SK-MEL-5 (cell line): ENCODE results near the gene RGMB. TPM values are rescaled to one million over a fixed set of nuclear protein-coding genes. Genes with fewer than 3 reads are reported as not detected.

ENCODE experiments used
- DNase-seq: peaks from one replicate; pipeline ENCODE4 v3.0.0-alpha.2; 2016; ENCODE audit warnings: low read depth, low spot score
- in situ Hi-C: cut with HindIII; loops from 2 replicates; pipeline ENCODE4 v1.10.0; 2016; ENCODE audit warnings: low sequenced_read_pairs, high pct_unique_total_duplicates, low pct_unique_long_range_greater_than_20kb
- total RNA-seq: library from RNA; depleted of rRNA; stranded (reverse); fragments of >200 nt; shearing (Covaris generic); gene quantifications from 2 replicates; pipeline ENCODE4 v1.2.3, GENCODE V29; 2014

RGMB gene
- total RNA-seq, 1 experiment from 2014 or later = 18.3 TPM

DNA sequence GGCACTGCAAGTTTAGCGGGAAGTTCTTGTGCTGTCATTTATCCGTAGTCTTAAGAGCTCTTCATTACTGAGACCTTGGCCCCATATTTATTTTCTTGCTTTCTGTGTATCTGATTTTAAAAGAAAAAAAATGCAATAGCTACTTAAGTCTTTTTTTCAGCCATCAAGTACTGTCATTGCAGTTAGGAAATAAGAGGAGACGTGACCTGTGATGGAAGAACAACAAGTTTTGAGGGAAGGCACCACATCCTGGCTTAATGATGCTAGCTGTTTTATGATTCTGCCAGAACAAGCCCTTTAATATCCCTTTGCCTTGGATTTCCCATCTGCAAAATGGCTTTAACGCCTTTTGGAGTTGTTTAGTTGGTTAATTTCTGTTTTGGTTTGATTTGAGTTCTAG lies 3.8 kb downstream of the RGMB start:
- in situ Hi-C loops = no loop called here
- no peak for DNase-seq

DNA sequence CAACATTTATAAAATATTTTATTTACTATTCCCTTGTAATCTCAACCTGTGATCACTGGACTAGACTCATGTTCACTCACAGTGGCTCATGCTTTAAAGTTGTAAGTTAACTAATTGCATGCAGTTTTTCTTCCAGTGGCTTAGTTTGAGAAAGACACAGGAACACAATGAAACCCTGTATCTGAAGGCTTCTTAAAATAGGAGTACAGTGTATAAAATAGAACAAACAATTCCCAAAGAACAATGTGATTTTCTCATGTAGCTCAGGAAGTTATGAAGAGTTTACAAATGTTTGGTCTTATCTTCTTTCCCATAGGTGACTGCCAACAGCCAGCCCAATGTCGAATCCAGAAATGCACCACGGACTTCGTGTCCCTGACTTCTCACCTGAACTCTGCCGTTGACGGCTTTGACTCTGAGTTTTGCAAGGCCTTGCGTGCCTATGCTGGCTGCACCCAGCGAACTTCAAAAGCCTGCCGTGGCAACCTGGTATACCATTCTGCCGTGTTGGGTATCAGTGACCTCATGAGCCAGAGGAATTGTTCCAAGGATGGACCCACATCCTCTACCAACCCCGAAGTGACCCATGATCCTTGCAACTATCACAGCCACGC lies 5.9 kb downstream of the RGMB start:
- DNase-seq = no peak
- in situ Hi-C loops = no loop called here

DNA sequence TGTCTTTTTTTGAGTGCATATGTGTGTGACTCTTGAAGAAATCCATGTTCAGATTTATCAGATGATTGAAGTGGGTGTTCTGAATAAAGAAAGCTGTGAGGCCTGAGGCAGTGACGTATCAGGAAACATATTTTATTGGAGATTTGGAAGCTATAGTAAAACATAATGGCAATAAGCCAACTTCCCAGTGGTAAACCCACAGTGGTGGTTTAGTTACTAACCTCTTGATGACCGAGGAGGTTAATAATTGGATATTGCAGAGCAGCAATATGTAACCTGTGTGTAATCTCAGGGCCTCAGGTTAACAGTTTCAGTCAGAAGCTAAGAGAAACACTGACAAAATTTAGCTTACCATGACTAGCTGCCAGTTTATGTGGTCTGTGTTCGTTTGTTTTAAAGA lies 6.9 kb downstream of the RGMB start:
- in situ Hi-C loops = no loop called here
- DNase-seq = no peak

DNA sequence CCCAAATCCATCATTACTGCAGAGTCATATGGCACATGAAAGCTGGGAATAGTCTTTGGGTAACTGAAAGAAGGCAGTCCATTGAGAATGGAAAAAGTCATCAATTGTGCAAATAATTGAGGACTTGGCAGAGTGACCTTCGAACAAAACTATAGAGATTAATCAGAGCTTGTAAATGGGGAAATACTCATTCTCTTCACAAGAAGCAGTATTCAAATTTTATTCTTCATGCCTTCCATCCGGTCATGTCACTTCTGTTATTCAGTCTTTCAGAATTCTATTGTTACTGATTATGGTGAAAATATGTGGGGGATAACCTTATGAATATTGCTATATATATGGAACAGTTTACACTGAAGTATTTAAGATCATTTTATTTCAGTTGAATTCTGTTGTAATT lies 8.1 kb downstream of the RGMB start:
- DNase-seq = no peak
- in situ Hi-C loops = no loop called here

DNA sequence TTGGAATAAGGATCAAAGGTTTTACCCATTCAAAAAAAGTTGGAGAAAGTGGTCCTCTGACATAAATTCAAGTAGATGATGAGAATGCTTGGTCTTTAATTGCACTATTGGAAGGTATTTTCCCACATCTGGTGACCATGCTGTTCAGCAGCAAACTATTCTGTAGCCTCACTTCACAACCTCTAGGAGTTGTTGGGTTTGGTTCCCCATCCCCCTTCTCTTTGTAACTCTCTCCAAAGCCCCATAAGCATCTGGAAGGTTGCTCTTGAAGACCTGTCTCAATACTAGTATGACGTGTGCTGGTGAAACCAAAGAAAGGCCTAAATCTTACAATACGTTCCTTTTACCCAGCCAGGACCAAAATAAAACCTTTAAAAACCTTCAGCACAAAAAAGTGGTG lies 8.5 kb downstream of the RGMB start:
- no peak for DNase-seq
- in situ Hi-C loops = no loop called here

DNA sequence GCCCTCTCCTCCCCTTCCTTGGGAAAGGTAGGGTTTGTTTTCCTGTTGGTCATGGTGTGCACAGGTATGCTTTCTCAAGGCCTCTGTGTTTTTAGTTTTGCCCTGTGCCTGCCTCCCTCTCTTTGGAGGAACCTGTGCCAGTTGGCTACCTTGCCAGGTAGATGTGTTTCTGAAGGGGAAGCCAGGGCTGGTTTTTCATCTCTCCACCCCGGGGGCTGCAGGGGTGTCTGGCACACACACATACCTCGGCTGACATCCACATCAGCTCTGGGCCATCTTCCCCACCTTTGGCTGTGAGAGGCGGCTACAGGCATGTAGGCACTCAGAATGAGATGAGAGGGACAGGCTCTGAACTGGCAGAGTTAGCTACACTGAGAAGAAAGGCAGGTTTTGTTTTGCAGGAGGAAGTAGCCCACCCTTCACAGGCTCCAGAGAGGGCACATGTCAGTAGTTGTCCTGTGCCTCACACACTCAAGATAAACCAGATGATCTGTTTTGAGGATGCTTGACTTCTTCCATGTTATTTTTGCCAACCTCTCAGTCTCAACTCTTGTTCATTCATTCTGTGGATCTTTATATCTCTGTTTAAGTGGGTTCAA lies 9.7 kb downstream of the RGMB start:
- in situ Hi-C loops = no loop called here
- peak; percentile 67 for DNase-seq

DNA sequence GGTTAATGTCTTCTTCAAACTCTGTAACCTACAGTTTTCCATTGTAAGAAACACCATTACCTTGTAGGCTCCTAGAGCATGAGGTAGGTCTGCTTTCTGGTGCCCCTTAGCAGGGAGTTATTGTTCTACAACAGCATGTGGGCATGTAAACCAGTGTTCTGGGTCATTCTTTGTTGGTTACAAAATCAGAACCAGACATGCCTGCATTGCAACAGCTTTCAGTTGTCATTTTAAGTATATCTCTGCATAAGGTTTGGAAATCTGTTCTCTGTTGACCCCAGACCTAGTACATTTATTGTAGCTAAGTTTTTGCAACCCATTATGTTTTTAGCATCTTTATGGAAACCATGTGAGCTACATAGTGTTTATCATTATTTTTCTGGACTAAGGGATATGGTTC lies 10.9 kb downstream of the RGMB start:
- in situ Hi-C loops = no loop called here
- no peak for DNase-seq

DNA sequence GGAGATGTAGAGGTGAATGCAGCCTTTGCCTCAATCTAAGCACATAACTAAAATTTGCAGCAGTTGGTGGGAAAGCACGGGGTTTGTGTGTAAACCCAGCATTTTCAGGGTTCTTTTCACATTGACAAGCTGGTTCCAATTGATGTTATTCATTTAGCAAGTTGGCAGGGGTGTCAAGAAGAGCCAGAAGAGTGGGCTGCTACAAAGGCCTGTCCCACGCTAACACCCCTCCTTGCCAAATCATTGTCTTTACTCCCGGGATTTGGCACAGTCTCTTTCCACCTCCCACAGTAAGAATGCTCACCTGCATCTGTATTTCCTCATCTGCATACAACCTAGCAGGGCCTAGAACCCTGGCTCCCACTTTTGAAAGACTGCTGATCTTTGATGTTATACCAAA lies 11.8 kb downstream of the RGMB start:
- no peak for DNase-seq
- in situ Hi-C loops = no loop called here

DNA sequence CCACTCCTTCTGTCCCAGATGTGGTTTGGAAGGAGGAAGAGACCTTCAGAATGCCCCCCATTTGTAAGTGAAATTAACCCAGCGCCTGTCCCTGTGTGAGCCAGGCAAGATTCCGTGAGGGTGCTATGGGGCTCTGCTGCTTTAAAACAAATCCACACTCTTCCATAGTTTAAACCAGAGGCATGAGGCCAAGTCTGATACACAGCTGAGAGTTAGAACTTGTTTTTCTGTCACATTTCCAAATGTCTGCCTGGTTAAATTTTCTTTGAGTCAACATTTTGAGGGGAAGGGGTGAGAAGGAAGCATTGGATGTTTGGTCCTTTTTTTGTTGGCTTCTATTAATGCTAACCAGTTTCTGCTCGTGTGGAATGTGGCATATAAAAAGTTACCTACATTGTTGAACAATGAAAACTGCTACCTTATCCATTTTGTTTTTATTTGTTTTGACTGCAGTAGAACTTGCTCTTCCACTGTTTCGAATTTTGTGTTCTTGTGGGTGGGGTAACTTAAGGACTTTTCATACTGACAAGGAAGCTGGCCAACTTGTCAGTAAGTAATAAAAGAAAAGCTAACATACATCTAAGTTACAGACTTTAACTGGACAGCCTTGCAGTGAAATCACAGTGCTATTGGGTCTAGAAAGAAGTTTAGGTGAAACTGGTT lies 12.9 kb downstream of the RGMB start:
- in situ Hi-C loops = no loop called here
- no peak for DNase-seq

DNA sequence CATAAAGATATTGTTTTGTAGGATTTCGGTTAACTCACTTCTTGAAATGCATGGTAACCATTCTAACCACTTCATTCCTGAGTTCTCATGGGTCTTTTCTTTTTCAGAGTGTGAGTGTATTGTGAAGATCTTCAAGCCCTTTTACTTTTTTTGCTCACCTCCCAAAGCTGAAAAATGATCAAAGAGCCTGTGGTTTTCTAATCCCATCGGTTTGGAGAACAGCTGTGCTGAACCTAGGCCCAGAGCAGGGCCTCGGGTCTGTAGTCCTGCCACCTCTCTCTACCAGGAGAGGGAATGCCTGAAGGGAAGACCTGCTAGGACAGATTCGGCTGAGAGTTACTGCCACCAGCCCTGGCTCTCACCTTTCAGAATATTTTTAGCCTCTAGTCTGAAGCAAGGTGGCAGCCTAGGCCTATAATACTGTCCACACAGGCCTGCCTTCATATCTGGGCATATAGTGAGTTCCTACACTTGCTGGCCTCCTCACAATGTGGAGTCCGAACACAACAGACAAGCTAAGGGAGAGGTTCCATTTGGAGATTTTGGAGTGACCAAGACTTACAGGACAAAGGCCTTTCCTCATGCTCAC lies 13.8 kb downstream of the RGMB start:
- in situ Hi-C loops = no loop called here
- DNase-seq = no peak

DNA sequence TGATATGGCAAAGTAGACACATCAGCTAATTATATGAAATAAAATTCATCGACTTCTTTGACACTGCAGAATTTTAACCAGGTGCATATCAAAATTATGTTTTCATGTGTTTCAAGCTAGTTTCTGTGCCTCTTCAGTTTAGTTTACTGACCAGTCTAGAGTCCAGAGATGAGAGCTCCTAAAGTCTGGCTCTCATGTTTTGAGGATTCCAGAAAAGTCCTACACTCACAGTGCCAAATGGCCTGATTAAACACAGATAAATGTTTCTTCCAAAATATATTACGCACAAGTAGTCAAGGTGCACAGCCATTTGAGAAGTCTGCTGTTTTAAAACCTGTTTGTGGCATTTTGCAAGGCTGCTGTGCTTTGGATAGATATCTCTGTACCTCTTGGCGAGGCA lies 15.6 kb downstream of the RGMB start:
- no peak for DNase-seq
- in situ Hi-C loops = no loop called here

DNA sequence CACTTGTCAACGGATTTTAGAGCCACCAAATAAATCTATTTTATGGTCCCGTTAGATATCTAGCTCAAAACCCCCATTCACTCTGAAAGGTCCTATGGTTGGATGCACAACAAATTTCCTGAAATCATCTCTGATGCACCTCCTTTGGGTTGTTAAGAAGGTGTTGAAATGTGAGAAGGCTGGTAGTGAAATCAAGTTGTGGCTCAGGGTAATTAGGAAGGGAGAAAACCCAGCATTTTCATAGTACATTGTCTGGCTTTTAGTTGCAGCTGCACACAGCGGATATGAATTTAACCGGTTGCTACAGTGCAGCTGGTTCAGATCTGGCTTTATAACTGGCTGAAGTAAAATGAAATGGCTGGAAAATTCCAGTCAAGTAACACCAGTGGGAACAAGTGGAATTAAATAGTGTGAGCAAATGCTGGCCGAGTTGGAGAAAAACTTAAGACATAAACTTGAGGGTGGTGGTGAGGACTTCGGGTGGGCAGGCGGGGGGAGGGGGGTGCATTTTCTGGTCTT lies 17.6 kb downstream of the RGMB start:
- DNase-seq = no peak
- in situ Hi-C loops = no loop called here

DNA sequence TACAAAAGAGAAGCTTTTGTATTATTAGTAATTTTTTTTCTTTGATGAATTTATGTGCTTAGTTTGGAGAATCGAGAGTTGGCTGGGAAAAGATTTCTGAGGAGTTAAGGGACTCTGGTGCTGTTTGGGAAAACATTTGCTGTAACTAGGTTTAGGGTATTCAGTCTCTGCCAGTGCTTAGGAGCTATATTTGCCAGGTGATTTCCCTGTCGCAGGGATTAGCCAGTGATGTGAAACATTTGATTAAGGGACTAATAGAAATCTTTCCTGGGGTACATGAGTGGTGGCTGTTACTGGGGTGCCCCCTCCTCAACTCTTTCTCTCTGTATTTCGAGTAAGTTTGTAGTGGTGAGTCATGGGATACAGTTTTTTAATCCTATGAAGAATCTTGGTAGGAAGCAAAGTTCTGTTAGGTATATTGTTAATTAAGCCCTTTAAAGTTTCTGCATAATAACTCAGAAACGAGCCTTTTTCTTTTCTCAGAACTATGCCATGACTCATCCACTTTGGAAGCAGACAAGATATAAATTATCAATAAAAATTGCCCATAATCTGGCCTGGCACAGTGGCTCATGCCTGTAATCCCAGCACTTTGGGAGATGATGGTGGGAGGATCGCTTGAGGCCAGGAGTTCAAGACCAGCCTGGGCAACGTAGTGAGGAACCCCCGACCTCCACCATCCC lies 18.6 kb downstream of the RGMB start:
- no peak for DNase-seq
- in situ Hi-C loops = no loop called here

DNA sequence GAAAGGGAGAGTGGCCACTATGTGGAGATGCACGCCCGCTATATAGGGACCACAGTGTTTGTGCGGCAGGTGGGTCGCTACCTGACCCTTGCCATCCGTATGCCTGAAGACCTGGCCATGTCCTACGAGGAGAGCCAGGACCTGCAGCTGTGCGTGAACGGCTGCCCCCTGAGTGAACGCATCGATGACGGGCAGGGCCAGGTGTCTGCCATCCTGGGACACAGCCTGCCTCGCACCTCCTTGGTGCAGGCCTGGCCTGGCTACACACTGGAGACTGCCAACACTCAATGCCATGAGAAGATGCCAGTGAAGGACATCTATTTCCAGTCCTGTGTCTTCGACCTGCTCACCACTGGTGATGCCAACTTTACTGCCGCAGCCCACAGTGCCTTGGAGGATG lies 19.8 kb downstream of the RGMB start:
- no peak for DNase-seq
- in situ Hi-C loops = no loop called here

DNA sequence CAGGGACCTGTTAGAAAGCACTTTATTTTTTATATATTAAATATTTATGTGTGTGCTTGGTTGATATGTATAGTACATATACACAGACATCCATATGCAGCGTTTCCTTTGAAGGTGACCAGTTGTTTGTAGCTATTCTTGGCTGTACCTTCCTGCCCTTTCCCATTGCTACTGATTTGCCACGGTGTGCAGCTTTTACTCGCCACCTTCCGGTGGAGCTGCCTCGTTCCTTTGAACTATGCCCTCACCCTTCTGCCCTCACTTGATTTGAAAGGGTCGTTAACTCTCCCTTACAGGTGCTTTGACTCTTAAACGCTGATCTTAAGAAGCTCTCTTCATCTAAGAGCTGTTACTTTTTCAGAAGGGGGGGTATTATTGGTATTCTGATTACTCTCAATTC lies 20.5 kb downstream of the RGMB start:
- in situ Hi-C loops = no loop called here
- no peak for DNase-seq

DNA sequence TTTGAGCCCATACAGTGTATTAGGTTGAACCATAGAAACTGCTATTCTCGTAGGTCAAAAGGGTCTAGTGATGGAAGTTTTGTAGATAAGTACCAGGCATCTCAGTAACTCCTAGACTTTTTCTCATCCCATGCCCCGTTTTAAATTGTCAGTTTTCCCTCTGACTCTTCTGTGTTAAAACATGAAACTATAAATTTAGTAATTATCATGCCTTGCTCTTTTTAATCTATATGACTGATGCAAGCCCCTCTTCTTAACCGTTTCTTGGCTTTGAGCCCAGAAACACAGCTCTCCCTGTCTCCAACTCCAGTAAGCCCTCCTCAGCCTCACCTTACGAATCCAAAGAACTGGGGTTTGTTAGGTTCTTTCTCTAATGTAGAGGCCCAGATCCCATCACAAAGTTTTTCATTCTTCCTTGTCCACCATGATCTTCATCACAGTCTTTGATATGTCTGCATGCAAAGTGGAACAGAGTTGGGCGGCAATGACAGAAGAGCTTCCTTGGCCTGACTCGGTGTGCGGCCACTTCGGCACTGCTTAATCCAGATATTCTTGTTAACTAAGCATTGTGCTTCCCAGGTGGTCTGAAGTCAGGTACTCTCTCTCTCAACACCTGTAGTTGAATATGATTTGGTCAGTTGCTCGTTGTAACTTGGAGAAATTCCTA lies 21.1 kb downstream of the RGMB start:
- no peak for DNase-seq
- in situ Hi-C loops = no loop called here

DNA sequence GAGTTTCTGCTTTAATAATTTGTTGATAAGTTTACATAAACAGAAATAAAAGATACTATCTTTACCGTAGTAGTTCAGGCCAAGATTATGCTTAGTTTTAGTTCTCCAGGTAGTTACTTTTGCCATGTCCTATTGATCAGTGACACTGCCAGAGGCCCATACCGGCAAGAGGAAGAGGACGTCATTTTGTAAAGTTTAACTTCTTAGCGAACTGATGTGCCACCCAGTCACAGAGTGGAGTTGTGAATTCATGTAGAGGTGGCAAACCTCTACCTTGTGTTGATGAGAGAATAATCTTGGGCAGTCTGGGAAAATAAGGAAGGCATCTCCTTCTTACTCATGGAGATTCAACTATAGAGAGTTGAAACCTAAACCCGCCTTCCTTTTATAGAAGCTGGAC lies 21.8 kb downstream of the RGMB start:
- no peak for DNase-seq
- in situ Hi-C loops = no loop called here
